Measurements from ENCODE around the gene CCL8. TPM values are rescaled to one million over a fixed set of nuclear protein-coding genes. Genes with fewer than 3 reads are reported as not detected.
A peak's percentile ranks its signal among the peaks of the same experiment; 100 is the strongest.

CCL8 gene
- total RNA-seq, 1 donor from 2014 or later = not detected

- no peak for TF ChIP-seq CTCF (IDR thresholded peaks at IDR 0.05)
- Mint-ChIP-seq H3K36me3 (ENCODE audit: unreplicated experiment) (no peaks in the 10 kb centered on the region), H3K4me1 (ENCODE audit: unreplicated experiment) (no peaks in the 10 kb centered on the region), H3K27ac (ENCODE audit: unreplicated experiment) (no peak overlapping the region), H3K4me3 (ENCODE audit: unreplicated experiment) (no peak overlapping the region), H3K27me3 (ENCODE audit: unreplicated experiment) (peaks cover 25% of the 10 kb centered on the region), H3K9me3 (ENCODE audit: unreplicated experiment) (no peaks in the 10 kb centered on the region)
- no peak for DNase-seq (ENCODE audit: extremely low spot score, unreplicated experiment)
Observed at GRCh38 chr17:34367486-34368195, 48.4 kb downstream of the CCL8 start.

- no peak for DNase-seq (ENCODE audit: extremely low spot score, unreplicated experiment)
- no peak overlapping the region for H3K4me3 Mint-ChIP-seq (ENCODE audit: unreplicated experiment)
- no peaks in the 10 kb centered on the region for H3K4me1 Mint-ChIP-seq (ENCODE audit: unreplicated experiment)
- H3K36me3 Mint-ChIP-seq (ENCODE audit: unreplicated experiment) = no peaks in the 10 kb centered on the region
- no peaks in the 10 kb centered on the region for H3K9me3 Mint-ChIP-seq (ENCODE audit: unreplicated experiment)
- no peak for TF ChIP-seq CTCF (IDR thresholded peaks at IDR 0.05)
- H3K27me3 Mint-ChIP-seq (ENCODE audit: unreplicated experiment) = peaks cover 21% of the 10 kb centered on the region
- H3K27ac Mint-ChIP-seq (ENCODE audit: unreplicated experiment) = no peak overlapping the region
Observed at GRCh38 chr17:34368196-34368945, 49.1 kb downstream of the CCL8 start.

GRCh38 chr17:34368946-34369500 lies 49.8 kb downstream of the CCL8 start:
- H3K27ac Mint-ChIP-seq (ENCODE audit: unreplicated experiment) = no peak overlapping the region
- H3K36me3 Mint-ChIP-seq (ENCODE audit: unreplicated experiment) = no peaks in the 10 kb centered on the region
- H3K27me3 Mint-ChIP-seq (ENCODE audit: unreplicated experiment) = peaks cover 18% of the 10 kb centered on the region
- TF ChIP-seq CTCF (IDR thresholded peaks at IDR 0.05) = no peak
- no peak for DNase-seq (ENCODE audit: extremely low spot score, unreplicated experiment)
- H3K9me3 Mint-ChIP-seq (ENCODE audit: unreplicated experiment) = no peaks in the 10 kb centered on the region
- H3K4me3 Mint-ChIP-seq (ENCODE audit: unreplicated experiment) = no peak overlapping the region
- H3K4me1 Mint-ChIP-seq (ENCODE audit: unreplicated experiment) = no peaks in the 10 kb centered on the region

GRCh38 chr17:34369571-34369970 lies 50.3 kb downstream of the CCL8 start:
- no peaks in the 10 kb centered on the region for H3K9me3 Mint-ChIP-seq (ENCODE audit: unreplicated experiment)
- no peak overlapping the region for H3K4me3 Mint-ChIP-seq (ENCODE audit: unreplicated experiment)
- H3K4me1 Mint-ChIP-seq (ENCODE audit: unreplicated experiment) = no peaks in the 10 kb centered on the region
- H3K27ac Mint-ChIP-seq (ENCODE audit: unreplicated experiment) = no peak overlapping the region
- H3K27me3 Mint-ChIP-seq (ENCODE audit: unreplicated experiment) = peaks cover 14% of the 10 kb centered on the region
- no peaks in the 10 kb centered on the region for H3K36me3 Mint-ChIP-seq (ENCODE audit: unreplicated experiment)
- no peak for DNase-seq (ENCODE audit: extremely low spot score, unreplicated experiment)
- TF ChIP-seq CTCF (IDR thresholded peaks at IDR 0.05) = no peak

GRCh38 chr17:34370376-34370996 lies 51.3 kb downstream of the CCL8 start:
- Mint-ChIP-seq H3K36me3 (ENCODE audit: unreplicated experiment) (no peaks in the 10 kb centered on the region), H3K27me3 (ENCODE audit: unreplicated experiment) (peaks cover 10% of the 10 kb centered on the region), H3K4me1 (ENCODE audit: unreplicated experiment) (no peaks in the 10 kb centered on the region), H3K27ac (ENCODE audit: unreplicated experiment) (no peak overlapping the region), H3K4me3 (ENCODE audit: unreplicated experiment) (no peak overlapping the region), H3K9me3 (ENCODE audit: unreplicated experiment) (no peaks in the 10 kb centered on the region)
- peak; percentile 56 for DNase-seq (ENCODE audit: extremely low spot score, unreplicated experiment)
- TF ChIP-seq CTCF (IDR thresholded peaks at IDR 0.05) = no peak
